ENCODE results near the gene EXOSC3. TPM values are rescaled to one million over a fixed set of nuclear protein-coding genes. Genes with fewer than 3 reads are reported as not detected.

Gene EXOSC3
- total and polyA plus RNA-seq, 9 of the 15 experiments (the other 6 are each of a cell fraction or from before 2014, with no cell fraction given) = 18.5 to 266 (median 114) TPM

DNA sequence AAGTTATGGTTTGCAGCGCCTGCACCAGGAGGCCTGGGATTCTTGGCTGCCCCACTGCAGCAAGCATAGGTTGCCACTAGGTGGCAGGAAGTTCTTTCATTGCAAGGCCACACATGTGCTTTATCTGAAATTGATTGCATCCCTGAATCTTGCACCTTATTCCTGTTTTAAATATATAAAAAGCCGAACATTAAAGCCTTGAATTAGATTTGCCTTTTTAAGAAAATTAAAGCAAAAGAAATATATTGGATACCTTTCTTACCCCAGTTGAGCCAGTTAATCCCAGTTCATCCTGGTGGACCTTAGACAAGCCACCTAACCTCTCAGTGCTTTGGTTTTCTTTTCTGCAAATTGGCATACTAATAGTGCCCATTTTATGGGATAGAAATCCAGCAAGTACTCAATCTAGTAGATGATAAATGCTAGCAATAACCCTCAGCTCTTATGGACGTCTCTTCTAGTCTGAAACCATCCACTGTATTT lies 37.6 kb downstream of the EXOSC3 start (continued):
- TF ChIP-seq, protein P1, sequence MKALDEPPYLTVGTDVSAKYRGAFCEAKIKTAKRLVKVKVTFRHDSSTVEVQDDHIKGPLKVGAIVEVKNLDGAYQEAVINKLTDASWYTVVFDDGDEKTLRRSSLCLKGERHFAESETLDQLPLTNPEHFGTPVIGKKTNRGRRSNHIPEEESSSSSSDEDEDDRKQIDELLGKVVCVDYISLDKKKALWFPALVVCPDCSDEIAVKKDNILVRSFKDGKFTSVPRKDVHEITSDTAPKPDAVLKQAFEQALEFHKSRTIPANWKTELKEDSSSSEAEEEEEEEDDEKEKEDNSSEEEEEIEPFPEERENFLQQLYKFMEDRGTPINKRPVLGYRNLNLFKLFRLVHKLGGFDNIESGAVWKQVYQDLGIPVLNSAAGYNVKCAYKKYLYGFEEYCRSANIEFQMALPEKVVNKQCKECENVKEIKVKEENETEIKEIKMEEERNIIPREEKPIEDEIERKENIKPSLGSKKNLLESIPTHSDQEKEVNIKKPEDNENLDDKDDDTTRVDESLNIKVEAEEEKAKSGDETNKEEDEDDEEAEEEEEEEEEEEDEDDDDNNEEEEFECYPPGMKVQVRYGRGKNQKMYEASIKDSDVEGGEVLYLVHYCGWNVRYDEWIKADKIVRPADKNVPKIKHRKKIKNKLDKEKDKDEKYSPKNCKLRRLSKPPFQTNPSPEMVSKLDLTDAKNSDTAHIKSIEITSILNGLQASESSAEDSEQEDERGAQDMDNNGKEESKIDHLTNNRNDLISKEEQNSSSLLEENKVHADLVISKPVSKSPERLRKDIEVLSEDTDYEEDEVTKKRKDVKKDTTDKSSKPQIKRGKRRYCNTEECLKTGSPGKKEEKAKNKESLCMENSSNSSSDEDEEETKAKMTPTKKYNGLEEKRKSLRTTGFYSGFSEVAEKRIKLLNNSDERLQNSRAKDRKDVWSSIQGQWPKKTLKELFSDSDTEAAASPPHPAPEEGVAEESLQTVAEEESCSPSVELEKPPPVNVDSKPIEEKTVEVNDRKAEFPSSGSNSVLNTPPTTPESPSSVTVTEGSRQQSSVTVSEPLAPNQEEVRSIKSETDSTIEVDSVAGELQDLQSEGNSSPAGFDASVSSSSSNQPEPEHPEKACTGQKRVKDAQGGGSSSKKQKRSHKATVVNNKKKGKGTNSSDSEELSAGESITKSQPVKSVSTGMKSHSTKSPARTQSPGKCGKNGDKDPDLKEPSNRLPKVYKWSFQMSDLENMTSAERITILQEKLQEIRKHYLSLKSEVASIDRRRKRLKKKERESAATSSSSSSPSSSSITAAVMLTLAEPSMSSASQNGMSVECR (CRISPR knock-in tag; IDR thresholded peaks at IDR 0.05) = no peak
- TF ChIP-seq RAD21 (CRISPR knock-in tag; conservative IDR thresholded peaks at IDR 0.05 in 1 of 2, IDR thresholded peaks at IDR 0.05 in 1 of 2) (peak; percentile 81 to 95), JUN (IDR thresholded peaks at IDR 0.05; ENCODE audit: borderline replicate concordance, low read depth, low read length) (no peak; the same call in 1 of the 2 replicates), JUN (CRISPR knock-in tag; IDR thresholded peaks at IDR 0.05; ENCODE audit: borderline replicate concordance) (no peak), SMC3 (conservative IDR thresholded peaks at IDR 0.05; ENCODE audit: insufficient read depth, low read depth, low read length) (peak; percentile 88), POLR2AphosphoS2 (IDR thresholded peaks at IDR 0.05; ENCODE audit: low read length) (no peak), ELF1 (tag; IDR thresholded peaks at IDR 0.05) (no peak), SMARCC2 (IDR thresholded peaks at IDR 0.05; ENCODE audit: low read depth) (no peak), BHLHE40 (IDR thresholded peaks at IDR 0.05; ENCODE audit: low read length) (peak; percentile 38; the same call in 1 of the 2 replicates), NBN (IDR thresholded peaks at IDR 0.05; ENCODE audit: low read depth) (0 out of 2 replicates have a peak, but pooled peaks have one; percentile 31), SNAPC5 (CRISPR knock-in tag; IDR thresholded peaks at IDR 0.05) (no peak), BRF1 (IDR thresholded peaks at IDR 0.05; ENCODE audit: borderline replicate concordance, extremely low read depth, insufficient read length) (no peak), HDAC3 (IDR thresholded peaks at IDR 0.05; ENCODE audit: borderline replicate concordance, partially characterized antibody) (no peak), ZBTB17 (CRISPR knock-in tag; IDR thresholded peaks at IDR 0.05) (no peak)
- TF ChIP-seq, protein P2, sequence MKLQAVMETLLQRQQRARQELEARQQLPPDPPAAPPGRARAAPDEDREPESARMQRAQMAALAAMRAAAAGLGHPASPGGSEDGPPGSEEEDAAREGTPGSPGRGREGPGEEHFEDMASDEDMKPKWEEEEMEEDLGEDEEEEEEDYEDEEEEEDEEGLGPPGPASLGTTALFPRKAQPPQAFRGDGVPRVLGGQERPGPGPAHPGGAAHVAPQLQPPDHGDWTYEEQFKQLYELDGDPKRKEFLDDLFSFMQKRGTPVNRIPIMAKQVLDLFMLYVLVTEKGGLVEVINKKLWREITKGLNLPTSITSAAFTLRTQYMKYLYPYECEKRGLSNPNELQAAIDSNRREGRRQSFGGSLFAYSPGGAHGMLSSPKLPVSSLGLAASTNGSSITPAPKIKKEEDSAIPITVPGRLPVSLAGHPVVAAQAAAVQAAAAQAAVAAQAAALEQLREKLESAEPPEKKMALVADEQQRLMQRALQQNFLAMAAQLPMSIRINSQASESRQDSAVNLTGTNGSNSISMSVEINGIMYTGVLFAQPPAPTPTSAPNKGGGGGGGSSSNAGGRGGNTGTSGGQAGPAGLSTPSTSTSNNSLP (IDR thresholded peaks at IDR 0.05; ENCODE audit: borderline replicate concordance, low read depth, low read length) = peak; percentile 94; the same call in 1 of the 2 replicates

Data from K562 (cell line).